HG02571 (cell line): ENCODE measurements around the gene MAML2.

ENCODE experiments used
- ATAC-seq: cut with Tn5 transposase; IDR thresholded peaks from one replicate; pipeline ENCODE4 v1.9.1; 2021; ENCODE audit warnings: mild to moderate bottlenecking, moderate library complexity; ENCODE audit not compliant: unreplicated experiment

MAML2 gene

DNA sequence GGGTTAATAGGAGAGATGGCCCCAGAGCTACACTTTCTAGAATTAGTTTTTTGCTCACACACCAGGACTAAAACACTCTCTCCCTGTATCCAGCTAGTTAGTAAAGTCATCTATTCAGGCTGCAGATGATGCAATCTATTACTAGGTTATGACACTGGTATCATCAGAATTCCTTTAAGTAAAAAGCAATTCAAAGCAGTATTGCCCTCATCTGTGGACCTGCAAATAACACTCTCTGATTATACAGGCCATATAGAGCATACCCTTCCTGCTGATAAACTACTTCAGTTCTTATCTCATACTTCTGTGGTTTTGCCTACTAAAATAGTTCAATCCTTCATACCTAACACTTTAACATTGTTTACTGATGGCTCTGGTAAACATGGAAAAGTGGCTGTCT lies 405.6 kb downstream of the MAML2 start:
- ATAC-seq, result no peak

DNA sequence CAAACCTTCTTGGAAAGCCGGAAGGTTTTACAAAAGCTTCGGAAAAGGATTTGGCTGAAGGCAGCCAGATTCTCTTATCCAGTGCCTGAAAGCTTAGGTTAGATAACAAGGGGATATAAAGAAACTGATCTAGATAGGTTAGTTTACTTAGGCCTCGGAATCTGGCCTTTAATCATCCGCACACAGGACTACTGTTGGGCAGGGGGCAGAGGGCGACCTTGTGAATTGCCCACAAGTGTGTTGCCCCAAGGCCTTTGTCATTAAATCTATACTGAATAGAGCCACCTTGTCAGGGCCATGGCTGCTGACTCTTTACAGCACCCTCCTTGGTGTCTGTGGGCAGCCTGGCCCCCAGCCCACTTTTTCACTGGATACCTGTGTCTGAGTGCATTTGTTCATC lies 409.4 kb downstream of the MAML2 start:
- no peak for ATAC-seq

DNA sequence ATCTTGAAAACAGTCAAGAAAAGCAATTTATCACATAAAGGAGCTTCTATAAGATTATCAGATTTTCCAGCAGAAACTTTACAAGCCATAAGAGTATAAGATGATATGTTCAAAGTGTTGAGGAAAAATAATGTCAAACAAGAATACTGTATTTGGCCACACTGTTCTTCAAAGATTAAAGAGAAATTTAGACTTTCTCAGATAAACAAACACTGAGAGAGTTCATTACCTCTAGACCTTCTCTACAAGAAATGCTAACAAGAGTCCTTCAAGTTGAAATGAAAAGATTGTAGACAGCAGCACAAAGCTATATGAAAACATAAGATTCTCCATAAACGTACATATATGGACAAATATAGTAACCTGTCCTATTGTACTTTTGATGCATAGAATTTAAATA lies 411.1 kb downstream of the MAML2 start:
- no peak for ATAC-seq

- no peak for ATAC-seq
Measured at GRCh38 chr11:95930948-95931347, 412.0 kb downstream of the MAML2 start.

- ATAC-seq, result no peak
Measured at GRCh38 chr11:95926726-95927125, 416.3 kb downstream of the MAML2 start.
